SK-N-SH treated with all-trans-retinoic acid at 6 μM for 48 hours (cell line): Measurements from ENCODE around the gene IZUMO2.

Source experiments
- ATAC-seq: fragments of 200-7000 bp; cut with Tn5 transposase; 3 replicates; pipeline ENCODE4 v1.9.1; 2020; ENCODE audit warnings: mild to moderate bottlenecking, moderate library complexity
- CSDC2 ChIP-seq: fragments of 250-450 bp; sonication (Bioruptor Pico); IDR thresholded peaks from 2 replicates; pipeline ENCODE4 v1.5.0; 2020; ENCODE audit warnings: mild to moderate bottlenecking, moderate library complexity
- ESRRG ChIP-seq: fragments of 250-450 bp; sonication (Bioruptor Pico); IDR thresholded peaks from 2 replicates; pipeline ENCODE4 v1.6.1; 2021; ENCODE audit warnings: mild to moderate bottlenecking
- ISL1 ChIP-seq: fragments of 250-450 bp; sonication (Bioruptor Pico); IDR thresholded peaks from 2 replicates; pipeline ENCODE4 v2.1.2; 2022; ENCODE audit warnings: mild to moderate bottlenecking, moderate library complexity
- RARB ChIP-seq: fragments of 250-450 bp; sonication (Bioruptor Pico); IDR thresholded peaks from 2 replicates; pipeline ENCODE4 v1.8.0; 2021; ENCODE audit warnings: mild to moderate bottlenecking, moderate library complexity
- TOX ChIP-seq: fragments of 250-450 bp; sonication (Bioruptor Pico); IDR thresholded peaks from 2 replicates; pipeline ENCODE4 v1.8.0; 2021; ENCODE audit warnings: mild to moderate bottlenecking, moderate library complexity, borderline replicate concordance
- ZC3H10 ChIP-seq: fragments of 250-450 bp; sonication (Bioruptor Pico); IDR thresholded peaks from 2 replicates; pipeline ENCODE4 v1.5.1; 2021; ENCODE audit warnings: mild to moderate bottlenecking, moderate library complexity
- ZFP30 ChIP-seq: fragments of 450-650 bp; formaldehyde crosslinking; IDR thresholded peaks from 2 replicates; pipeline ENCODE4 v1.5.0; 2022; ENCODE audit warnings: mild to moderate bottlenecking, moderate library complexity
- TF ChIP-seq, protein P1 (sequence below): fragments of 250-450 bp; sonication (Bioruptor Pico); IDR thresholded peaks from 2 replicates; pipeline ENCODE4 v1.8.0; 2021; ENCODE audit warnings: low read depth, mild to moderate bottlenecking, moderate library complexity, borderline replicate concordance
- TF ChIP-seq, protein P2 (sequence below): fragments of 250-450 bp; sonication (Bioruptor Pico); IDR thresholded peaks from 2 replicates; pipeline ENCODE4 v1.5.0; 2020; ENCODE audit warnings: mild to moderate bottlenecking, moderate library complexity
- TF ChIP-seq, protein P3 (sequence below): fragments of 250-450 bp; sonication (Bioruptor Pico); IDR thresholded peaks from 2 replicates; pipeline ENCODE4 v1.8.0; 2020; ENCODE audit warnings: mild to moderate bottlenecking, moderate library complexity, borderline replicate concordance
- TF ChIP-seq, protein P4 (sequence below): fragments of 250-450 bp; sonication (Bioruptor Pico); IDR thresholded peaks from 2 replicates; pipeline ENCODE4 v1.5.1; 2021; ENCODE audit warnings: mild to moderate bottlenecking, moderate library complexity

The IZUMO2 gene

DNA sequence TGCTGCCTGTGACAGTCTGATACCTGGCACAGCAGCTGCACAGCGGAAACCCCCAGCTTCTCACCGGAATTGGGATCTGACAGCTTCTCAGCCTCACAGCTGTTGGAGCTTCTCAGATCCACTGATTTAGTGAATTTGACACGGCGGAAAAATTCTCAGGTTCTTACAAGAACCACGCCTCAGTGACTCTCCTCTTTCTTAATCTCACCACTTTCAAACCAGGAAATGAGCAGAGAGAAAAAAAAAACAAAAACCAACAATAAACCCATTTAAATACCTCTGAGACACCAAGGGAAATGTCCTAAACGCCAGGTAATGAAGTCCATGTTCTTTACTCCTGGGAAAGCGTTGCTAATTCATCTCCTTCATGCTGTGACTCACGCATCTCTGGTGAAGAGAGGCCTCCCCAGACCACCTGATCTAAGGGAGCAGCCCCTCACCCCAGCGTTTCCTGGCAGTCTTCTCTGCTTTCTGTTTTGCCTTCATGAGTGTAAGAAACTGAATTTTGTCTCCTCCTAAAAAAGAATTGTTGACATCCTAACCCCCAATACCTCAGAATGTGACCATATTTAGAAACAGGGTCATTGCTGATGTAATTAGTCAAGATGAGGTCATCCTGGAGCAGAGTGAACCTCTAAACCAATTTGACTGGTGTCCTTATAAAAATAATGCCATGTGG, 15.9 kb upstream of the IZUMO2 start:
- TF ChIP-seq ZC3H10 (CRISPR knock-in tag): no peak
- TF ChIP-seq, protein P1, sequence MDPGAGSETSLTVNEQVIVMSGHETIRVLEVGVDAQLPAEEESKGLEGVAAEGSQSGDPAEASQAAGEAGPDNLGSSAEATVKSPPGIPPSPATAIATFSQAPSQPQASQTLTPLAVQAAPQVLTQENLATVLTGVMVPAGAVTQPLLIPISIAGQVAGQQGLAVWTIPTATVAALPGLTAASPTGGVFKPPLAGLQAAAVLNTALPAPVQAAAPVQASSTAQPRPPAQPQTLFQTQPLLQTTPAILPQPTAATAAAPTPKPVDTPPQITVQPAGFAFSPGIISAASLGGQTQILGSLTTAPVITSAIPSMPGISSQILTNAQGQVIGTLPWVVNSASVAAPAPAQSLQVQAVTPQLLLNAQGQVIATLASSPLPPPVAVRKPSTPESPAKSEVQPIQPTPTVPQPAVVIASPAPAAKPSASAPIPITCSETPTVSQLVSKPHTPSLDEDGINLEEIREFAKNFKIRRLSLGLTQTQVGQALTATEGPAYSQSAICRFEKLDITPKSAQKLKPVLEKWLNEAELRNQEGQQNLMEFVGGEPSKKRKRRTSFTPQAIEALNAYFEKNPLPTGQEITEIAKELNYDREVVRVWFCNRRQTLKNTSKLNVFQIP (CRISPR knock-in tag): no peak
- TF ChIP-seq, protein P2, sequence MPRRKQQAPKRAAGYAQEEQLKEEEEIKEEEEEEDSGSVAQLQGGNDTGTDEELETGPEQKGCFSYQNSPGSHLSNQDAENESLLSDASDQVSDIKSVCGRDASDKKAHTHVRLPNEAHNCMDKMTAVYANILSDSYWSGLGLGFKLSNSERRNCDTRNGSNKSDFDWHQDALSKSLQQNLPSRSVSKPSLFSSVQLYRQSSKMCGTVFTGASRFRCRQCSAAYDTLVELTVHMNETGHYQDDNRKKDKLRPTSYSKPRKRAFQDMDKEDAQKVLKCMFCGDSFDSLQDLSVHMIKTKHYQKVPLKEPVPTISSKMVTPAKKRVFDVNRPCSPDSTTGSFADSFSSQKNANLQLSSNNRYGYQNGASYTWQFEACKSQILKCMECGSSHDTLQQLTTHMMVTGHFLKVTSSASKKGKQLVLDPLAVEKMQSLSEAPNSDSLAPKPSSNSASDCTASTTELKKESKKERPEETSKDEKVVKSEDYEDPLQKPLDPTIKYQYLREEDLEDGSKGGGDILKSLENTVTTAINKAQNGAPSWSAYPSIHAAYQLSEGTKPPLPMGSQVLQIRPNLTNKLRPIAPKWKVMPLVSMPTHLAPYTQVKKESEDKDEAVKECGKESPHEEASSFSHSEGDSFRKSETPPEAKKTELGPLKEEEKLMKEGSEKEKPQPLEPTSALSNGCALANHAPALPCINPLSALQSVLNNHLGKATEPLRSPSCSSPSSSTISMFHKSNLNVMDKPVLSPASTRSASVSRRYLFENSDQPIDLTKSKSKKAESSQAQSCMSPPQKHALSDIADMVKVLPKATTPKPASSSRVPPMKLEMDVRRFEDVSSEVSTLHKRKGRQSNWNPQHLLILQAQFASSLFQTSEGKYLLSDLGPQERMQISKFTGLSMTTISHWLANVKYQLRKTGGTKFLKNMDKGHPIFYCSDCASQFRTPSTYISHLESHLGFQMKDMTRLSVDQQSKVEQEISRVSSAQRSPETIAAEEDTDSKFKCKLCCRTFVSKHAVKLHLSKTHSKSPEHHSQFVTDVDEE (CRISPR knock-in tag): no peak
- no peak for TF ChIP-seq ZFP30
- TF ChIP-seq, protein P3, sequence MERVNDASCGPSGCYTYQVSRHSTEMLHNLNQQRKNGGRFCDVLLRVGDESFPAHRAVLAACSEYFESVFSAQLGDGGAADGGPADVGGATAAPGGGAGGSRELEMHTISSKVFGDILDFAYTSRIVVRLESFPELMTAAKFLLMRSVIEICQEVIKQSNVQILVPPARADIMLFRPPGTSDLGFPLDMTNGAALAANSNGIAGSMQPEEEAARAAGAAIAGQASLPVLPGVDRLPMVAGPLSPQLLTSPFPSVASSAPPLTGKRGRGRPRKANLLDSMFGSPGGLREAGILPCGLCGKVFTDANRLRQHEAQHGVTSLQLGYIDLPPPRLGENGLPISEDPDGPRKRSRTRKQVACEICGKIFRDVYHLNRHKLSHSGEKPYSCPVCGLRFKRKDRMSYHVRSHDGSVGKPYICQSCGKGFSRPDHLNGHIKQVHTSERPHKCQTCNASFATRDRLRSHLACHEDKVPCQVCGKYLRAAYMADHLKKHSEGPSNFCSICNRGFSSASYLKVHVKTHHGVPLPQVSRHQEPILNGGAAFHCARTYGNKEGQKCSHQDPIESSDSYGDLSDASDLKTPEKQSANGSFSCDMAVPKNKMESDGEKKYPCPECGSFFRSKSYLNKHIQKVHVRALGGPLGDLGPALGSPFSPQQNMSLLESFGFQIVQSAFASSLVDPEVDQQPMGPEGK (CRISPR knock-in tag): no peak
- ATAC-seq: no peak

DNA sequence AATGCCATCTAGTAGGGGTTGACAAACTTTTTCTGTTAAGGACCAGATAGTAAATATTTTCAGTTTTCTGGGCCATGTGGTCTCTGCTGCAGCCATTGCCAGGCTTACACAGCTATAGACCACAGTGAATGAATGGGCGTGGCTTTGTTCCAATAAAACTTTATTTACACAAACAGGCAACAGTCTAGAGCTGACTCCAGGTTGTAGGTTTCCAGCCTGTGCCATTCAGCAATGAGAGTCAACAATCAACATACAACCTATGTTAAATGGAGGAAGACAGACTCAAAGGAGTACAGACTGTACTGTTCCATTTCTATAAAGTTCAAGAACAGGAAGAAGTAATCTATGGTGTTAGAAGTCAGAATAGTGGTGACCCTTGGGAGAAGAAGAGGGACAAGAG, 15.2 kb upstream of the IZUMO2 start:
- ATAC-seq: no peak
- TF ChIP-seq, protein P4, sequence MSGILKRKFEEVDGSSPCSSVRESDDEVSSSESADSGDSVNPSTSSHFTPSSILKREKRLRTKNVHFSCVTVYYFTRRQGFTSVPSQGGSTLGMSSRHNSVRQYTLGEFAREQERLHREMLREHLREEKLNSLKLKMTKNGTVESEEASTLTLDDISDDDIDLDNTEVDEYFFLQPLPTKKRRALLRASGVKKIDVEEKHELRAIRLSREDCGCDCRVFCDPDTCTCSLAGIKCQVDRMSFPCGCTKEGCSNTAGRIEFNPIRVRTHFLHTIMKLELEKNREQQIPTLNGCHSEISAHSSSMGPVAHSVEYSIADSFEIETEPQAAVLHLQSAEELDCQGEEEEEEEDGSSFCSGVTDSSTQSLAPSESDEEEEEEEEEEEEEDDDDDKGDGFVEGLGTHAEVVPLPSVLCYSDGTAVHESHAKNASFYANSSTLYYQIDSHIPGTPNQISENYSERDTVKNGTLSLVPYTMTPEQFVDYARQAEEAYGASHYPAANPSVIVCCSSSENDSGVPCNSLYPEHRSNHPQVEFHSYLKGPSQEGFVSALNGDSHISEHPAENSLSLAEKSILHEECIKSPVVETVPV (CRISPR knock-in tag): no peak

DNA sequence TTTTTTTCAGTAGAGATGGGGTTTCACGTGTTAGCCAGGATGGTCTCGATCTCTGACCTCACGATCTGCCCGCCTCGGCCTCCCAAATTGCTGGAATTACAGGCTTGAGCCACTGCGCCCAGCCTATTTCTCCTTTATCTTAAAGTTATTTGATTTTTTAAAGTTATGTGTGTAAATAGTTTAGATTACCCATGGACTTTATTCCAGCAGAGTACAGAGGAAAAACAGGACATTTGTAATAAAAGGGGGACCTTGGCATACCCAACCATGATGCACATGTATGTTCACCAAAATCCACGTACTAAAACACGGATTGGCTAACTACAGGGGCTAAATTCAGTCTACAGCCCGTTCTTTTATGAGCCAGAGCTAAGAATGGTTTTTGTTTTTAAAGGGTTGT, 13.7 kb upstream of the IZUMO2 start:
- TF ChIP-seq, protein P3 (CRISPR knock-in tag): no peak
- TF ChIP-seq TOX: no peak
- TF ChIP-seq, protein P4 (CRISPR knock-in tag): no peak
- no peak for TF ChIP-seq ESRRG (CRISPR knock-in tag)
- no peak for TF ChIP-seq CSDC2 (CRISPR knock-in tag)
- TF ChIP-seq RARB: no peak
- TF ChIP-seq, protein P2 (CRISPR knock-in tag): no peak
- no peak for TF ChIP-seq ISL1 (CRISPR knock-in tag)
- ATAC-seq: no peak
